OCI-LY1 (cell line): Measurements from ENCODE around the gene PRR14L.

ENCODE experiments used
- EZH2 ChIP-seq: fragments of 200-600 bp; sonication (generic), shearing (Covaris generic); IDR thresholded peaks from 2 replicates; pipeline ENCODE4 v1.8.0; 2017; ENCODE audit warnings: borderline replicate concordance, mixed run types, mild to moderate bottlenecking, antibody characterized with exemption, low read length, moderate library complexity, mixed read lengths
- TF ChIP-seq, protein P1 (sequence below): fragments of 200-600 bp; sonication (generic), shearing (Covaris generic); IDR thresholded peaks from 2 replicates; pipeline ENCODE4 v1.5.1; 2017; ENCODE audit warnings: mild to moderate bottlenecking, antibody characterized with exemption, low read length, moderate library complexity, mixed read lengths

DNA sequence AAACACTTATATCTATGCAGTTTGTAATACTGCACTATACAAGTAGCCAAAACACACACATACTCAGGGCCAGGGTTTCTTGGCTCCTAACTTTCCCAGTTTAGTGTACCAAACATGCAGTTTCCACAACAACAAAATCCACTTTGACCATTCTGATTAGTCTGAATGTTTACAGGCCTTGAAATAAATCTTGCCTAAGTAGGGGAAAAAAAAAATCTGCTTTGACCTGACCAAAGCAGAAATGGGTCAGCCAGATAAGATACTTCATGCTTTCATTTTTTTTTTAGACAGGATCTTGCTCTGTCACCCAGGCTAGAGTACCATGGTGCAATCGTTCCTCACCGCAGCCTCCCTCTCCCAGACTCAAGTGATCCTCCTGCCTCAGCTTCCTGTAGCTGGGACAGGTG, 10.1 kb downstream of the PRR14L start:
- TF ChIP-seq EZH2: no peak
- TF ChIP-seq, protein P1, sequence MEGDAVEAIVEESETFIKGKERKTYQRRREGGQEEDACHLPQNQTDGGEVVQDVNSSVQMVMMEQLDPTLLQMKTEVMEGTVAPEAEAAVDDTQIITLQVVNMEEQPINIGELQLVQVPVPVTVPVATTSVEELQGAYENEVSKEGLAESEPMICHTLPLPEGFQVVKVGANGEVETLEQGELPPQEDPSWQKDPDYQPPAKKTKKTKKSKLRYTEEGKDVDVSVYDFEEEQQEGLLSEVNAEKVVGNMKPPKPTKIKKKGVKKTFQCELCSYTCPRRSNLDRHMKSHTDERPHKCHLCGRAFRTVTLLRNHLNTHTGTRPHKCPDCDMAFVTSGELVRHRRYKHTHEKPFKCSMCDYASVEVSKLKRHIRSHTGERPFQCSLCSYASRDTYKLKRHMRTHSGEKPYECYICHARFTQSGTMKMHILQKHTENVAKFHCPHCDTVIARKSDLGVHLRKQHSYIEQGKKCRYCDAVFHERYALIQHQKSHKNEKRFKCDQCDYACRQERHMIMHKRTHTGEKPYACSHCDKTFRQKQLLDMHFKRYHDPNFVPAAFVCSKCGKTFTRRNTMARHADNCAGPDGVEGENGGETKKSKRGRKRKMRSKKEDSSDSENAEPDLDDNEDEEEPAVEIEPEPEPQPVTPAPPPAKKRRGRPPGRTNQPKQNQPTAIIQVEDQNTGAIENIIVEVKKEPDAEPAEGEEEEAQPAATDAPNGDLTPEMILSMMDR: no peak
